K562 (cell line): Measurements from ENCODE around the gene SPATS2. TPM values are rescaled to one million over a fixed set of nuclear protein-coding genes. Genes with fewer than 3 reads are reported as not detected.
"Not testable (repeated sequence)": the region's sequence is repeated elsewhere in the genome, so short reads cannot be mapped to it uniquely, and the experiment has no call there.

Experiments used
- ATAC-seq: fragments of 200-7000 bp; cut with Tn5 transposase; 3 replicates; pipeline ENCODE4 v1.9.1; 2020; ENCODE audit warnings: moderate library complexity
- BruUV-seq: library from RNA; stranded (reverse); fragments of 400-500 nt; replicated peaks from 2 replicates; lab custom pipeline; 2021; lab: Mats Ljungman, UMichigan
- CTCF ChIA-PET: fragments of 300-600 bp; formaldehyde crosslinking; extraction: SDS; loops from one replicate; lab custom pipeline; 2021; ENCODE audit warnings: low intra/inter-chr PET ratio; lab: Yijun Ruan, JAX
- POLR2A ChIA-PET: fragments of 300-600, 350-650 bp; sonication (Branson Sonifier 250); formaldehyde crosslinking; extraction: SDS; loops from one replicate; lab custom pipeline; 2021; ENCODE audit warnings: antibody characterized with exemption, inconsistent platforms; lab: Yijun Ruan, JAX
- DNase-seq, 4 experiments: peaks; one replicate each; pipeline versions ENCODE4 v3.0.0 to v3.0.0-alpha.2; 2011 to 2018; ENCODE audit warnings: low spot score in 3 of 4, mixed read lengths in 3 of 4; ENCODE audit errors: extremely low read depth in 1 of 4
- FAIRE-seq: peaks from 2 replicates; lab custom pipeline; 2011; peaks lifted over from hg19 to GRCh38; lab: Jason Lieb, UNC
- H2AFZ ChIP-seq: 2 replicates; pipeline ENCODE4 v1.6.0; 2011; ENCODE audit warnings: low read depth, low read length, control low read depth, inconsistent platforms
- H3K27ac ChIP-seq: fragments of 200-600 bp; 3 replicates; pipeline ENCODE4 v1.8.0; 2011; ENCODE audit warnings: low read depth, mild to moderate bottlenecking, control low read depth, inconsistent platforms, low read length, moderate library complexity, mixed read lengths; ENCODE audit errors: extremely low read depth
- H3K27me3 ChIP-seq, 2 experiments: fragments of 300-600 bp in 1 of 2; 2 replicates in 1 of 2; 3 replicates in 1 of 2; pipeline versions ENCODE4 v1.6.0 to v1.8.0; 2011; ENCODE audit warnings: inconsistent platforms in 2 of 2, low read length in 2 of 2, mild to moderate bottlenecking in 1 of 2, mixed read lengths in 1 of 2, moderate library complexity in 1 of 2; ENCODE audit not compliant: control insufficient read depth in 2 of 2, insufficient read depth in 2 of 2
- H3K36me3 ChIP-seq: fragments of 300-600 bp; 3 replicates; pipeline ENCODE4 v1.8.0; 2011; ENCODE audit warnings: mild to moderate bottlenecking, low read length, inconsistent platforms; ENCODE audit not compliant: control insufficient read depth, insufficient read depth
- H3K4me1 ChIP-seq, 2 experiments: fragments of 200-600 bp in 1 of 2; replicated peaks in 1 of 2; 2 replicates in 1 of 2; 3 replicates in 1 of 2; pipeline versions ENCODE4 v1.5.1 to v1.8.0; 2011; ENCODE audit warnings: inconsistent platforms in 2 of 2, low read length in 2 of 2, mild to moderate bottlenecking in 1 of 2, mixed read lengths in 1 of 2, moderate library complexity in 1 of 2; ENCODE audit not compliant: control insufficient read depth in 2 of 2, insufficient read depth in 2 of 2
- H3K4me2 ChIP-seq: 2 replicates; pipeline ENCODE4 v1.6.1; 2011; ENCODE audit warnings: low read length, control low read depth, inconsistent platforms, mixed read lengths; ENCODE audit not compliant: insufficient read depth
- H3K4me3 ChIP-seq: fragments of 200-600 bp; sonication (generic), shearing (Covaris generic); 2 replicates; pipeline ENCODE4 v1.5.1; 2016; ENCODE audit warnings: control low read depth, inconsistent platforms
- H3K79me2 ChIP-seq: fragments of 200-600 bp; 3 replicates; pipeline ENCODE4 v1.8.0; 2011; ENCODE audit warnings: low read length, inconsistent platforms; ENCODE audit not compliant: control insufficient read depth, insufficient read depth
- H3K9ac ChIP-seq, 2 experiments: 2 replicates each; pipeline versions ENCODE4 v1.6.0 to v1.6.1; 2011; ENCODE audit warnings: low read depth in 2 of 2, low read length in 2 of 2, control low read depth in 1 of 2, inconsistent platforms in 1 of 2, mild to moderate bottlenecking in 1 of 2, mixed read lengths in 1 of 2; ENCODE audit not compliant: insufficient read depth in 1 of 2
- H3K9me1 ChIP-seq: one replicate; pipeline ENCODE4 v1.6.0; 2011; ENCODE audit warnings: inconsistent platforms, mild to moderate bottlenecking, low read length, moderate library complexity; ENCODE audit not compliant: control insufficient read depth, insufficient read depth
- H3K9me3 ChIP-seq: replicated peaks from 2 replicates; pipeline ENCODE4 v1.5.1; 2011; ENCODE audit warnings: low read depth, low read length, inconsistent platforms; ENCODE audit not compliant: control insufficient read depth, insufficient read depth
- H4K20me1 ChIP-seq: replicated peaks from 2 replicates; pipeline ENCODE4 v1.6.1; 2011; ENCODE audit warnings: low read length, inconsistent platforms, mixed read lengths; ENCODE audit not compliant: control insufficient read depth, insufficient read depth
- PHTF2 ChIP-seq: fragments of 250-450 bp; sonication (Bioruptor Pico); IDR thresholded peaks from 2 replicates; pipeline ENCODE4 v1.5.0; 2021; ENCODE audit warnings: mild to moderate bottlenecking
- TCF7 ChIP-seq: sonication (generic); IDR thresholded peaks from 2 replicates; pipeline ENCODE4 v1.6.1; 2016; ENCODE audit warnings: antibody characterized with exemption, borderline replicate concordance
- WGBS: fragments of 100-300 bp; shearing (Covaris generic); methylation state at CpG from one replicate; pipeline ENCODE4 v1.1.6; 2016; ENCODE audit warnings: low coverage, mixed read lengths; ENCODE audit not compliant: insufficient coverage; ENCODE audit errors: missing lambda C conversion rate; 5-methylcytosine and 5-hydroxymethylcytosine counted together
- in situ Hi-C: fragments of 300-500 bp; cut with MboI; formaldehyde crosslinking; loops from 4 replicates; pipeline ENCODE4 v1.15.0; 2018; ENCODE audit warnings: inconsistent platforms, mixed read lengths
- intact Hi-C: fragments of 100-400 bp; cut with micrococcal nuclease; formaldehyde crosslinking; loops from 2 replicates; pipeline ENCODE4 v1.14.2; 2022
- polyA plus RNA-seq, 8 experiments: library from polyadenylated mRNA; depleted of rRNA in 4 of 8; stranded (reverse) in 5 of 8; unstranded in 3 of 8; fragments of >200 nt; fragmentation: Nextera tagmentation in 2 of 8; fragmentation: Illumina TruSeq in 1 of 8; extraction: Ambion mirVana in 2 of 8; extraction: Trizol in 1 of 8; gene quantifications; 2 replicates each; pipeline versions ENCODE4 v1.2.1 to v1.2.3, GENCODE V29; 2011 to 2014; ENCODE audit warnings: inconsistent platforms in 1 of 8, missing spikeins in 1 of 8
- total RNA-seq, 7 experiments: library from RNA; depleted of rRNA in 6 of 7; stranded (reverse); fragments of >200 nt in 6 of 7; fragmentation: Illumina TruSeq in 2 of 7; extraction: Trizol in 2 of 7; gene quantifications; 2 replicates each; pipeline versions ENCODE4 v1.2.1 to v1.2.3, GENCODE V29; 2011 to 2021; ENCODE audit warnings: low replicate concordance in 1 of 7
- TF ChIP-seq, protein P1 (sequence below): fragments of 250-450 bp; sonication (Bioruptor Pico); IDR thresholded peaks from 2 replicates; pipeline ENCODE4 v1.5.0; 2021; ENCODE audit warnings: mild to moderate bottlenecking, borderline replicate concordance

The SPATS2 gene
- total and polyA plus RNA-seq, 9 of the 15 experiments (the other 6 are each of a cell fraction or from before 2014, with no cell fraction given) = 5.4 to 48.2 (median 17.5) TPM

DNA sequence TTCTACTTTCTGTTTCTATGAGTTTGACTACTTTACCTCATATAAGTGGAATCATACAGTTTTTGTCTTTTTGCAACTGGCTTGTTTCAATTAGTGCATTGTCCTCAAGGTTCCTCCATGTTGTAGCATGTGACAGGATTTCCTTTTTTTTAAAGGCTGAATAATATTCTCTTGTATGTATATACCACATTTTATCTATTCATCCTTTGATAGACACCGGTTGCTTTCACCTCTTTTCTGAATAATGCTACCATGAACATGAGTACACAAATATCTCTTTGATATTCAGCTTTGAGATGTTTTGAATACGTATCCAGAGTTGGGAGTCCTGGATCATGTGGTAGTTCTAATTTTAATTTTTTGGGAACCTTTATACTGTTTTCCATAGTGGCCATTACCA is 65.4 kb downstream of the SPATS2 start (continued):
- TF ChIP-seq, protein P1, sequence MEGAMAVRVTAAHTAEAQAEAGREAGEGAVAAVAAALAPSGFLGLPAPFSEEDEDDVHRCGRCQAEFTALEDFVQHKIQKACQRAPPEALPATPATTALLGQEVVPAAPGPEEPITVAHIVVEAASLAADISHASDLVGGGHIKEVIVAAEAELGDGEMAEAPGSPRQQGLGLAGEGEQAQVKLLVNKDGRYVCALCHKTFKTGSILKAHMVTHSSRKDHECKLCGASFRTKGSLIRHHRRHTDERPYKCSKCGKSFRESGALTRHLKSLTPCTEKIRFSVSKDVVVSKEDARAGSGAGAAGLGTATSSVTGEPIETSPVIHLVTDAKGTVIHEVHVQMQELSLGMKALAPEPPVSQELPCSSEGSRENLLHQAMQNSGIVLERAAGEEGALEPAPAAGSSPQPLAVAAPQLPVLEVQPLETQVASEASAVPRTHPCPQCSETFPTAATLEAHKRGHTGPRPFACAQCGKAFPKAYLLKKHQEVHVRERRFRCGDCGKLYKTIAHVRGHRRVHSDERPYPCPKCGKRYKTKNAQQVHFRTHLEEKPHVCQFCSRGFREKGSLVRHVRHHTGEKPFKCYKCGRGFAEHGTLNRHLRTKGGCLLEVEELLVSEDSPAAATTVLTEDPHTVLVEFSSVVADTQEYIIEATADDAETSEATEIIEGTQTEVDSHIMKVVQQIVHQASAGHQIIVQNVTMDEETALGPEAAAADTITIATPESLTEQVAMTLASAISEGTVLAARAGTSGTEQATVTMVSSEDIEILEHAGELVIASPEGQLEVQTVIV (CRISPR knock-in tag) = no peak
- TF ChIP-seq TCF7 = no peak
- TF ChIP-seq PHTF2 (CRISPR knock-in tag) = no peak
- TF ChIP-seq, all 486 proteins: peak for 0

DNA sequence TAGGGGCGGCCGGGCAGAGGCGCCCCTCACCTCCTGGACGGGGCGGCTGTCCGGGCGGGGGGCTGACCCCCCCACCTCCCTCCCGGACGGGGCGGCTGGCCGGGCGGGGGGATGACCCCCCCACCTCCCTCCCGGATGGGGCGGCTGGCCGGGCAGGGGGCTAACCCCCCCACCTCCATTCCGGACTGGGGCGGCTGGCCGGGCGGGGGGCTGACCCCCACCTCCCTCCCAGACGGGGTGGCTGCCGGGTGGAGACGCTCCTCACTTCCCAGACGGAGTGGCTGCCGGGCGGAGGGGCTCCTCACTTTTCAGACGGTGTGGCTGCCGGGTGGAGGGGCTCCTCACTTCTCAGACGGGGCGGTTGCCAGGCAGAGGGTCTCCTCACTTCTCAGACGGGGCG is 69.5 kb downstream of the SPATS2 start:
- H3K9me1 ChIP-seq, ATAC-seq, in situ Hi-C loops, H3K27ac ChIP-seq, H3K4me2 ChIP-seq, H3K9ac ChIP-seq, intact Hi-C loops, DNase-seq, H3K79me2 ChIP-seq, FAIRE-seq, H3K4me1 ChIP-seq, CTCF ChIA-PET, H2AFZ ChIP-seq, H3K27me3 ChIP-seq, H3K36me3 ChIP-seq, POLR2A ChIA-PET, BruUV-seq, H3K9me3 ChIP-seq, H3K4me3 ChIP-seq, H4K20me1 ChIP-seq: not testable (repeated sequence)
- 80% methylated on average over 1 of the region's 31 CpGs for WGBS
